Liver (tissue), 9 donors: ENCODE results near the gene PPP2R2B. TPM values are rescaled to one million over a fixed set of nuclear protein-coding genes. Genes with fewer than 3 reads are reported as not detected.

Experiments
- DNase-seq: peaks from one replicate; pipeline ENCODE4 v3.0.0-alpha.2; 2017; ENCODE audit warnings: low spot score
- H3K27ac ChIP-seq, 2 donors: one replicate each; pipeline ENCODE4 v1.7.0; 2013; ENCODE audit warnings: inconsistent platforms in 2 of 2, low read length in 2 of 2, control low read depth in 1 of 2, low read depth in 1 of 2, mild to moderate bottlenecking in 1 of 2
- H3K27me3 ChIP-seq, 4 donors: one replicate each; pipeline versions ENCODE4 v1.6.1 to v1.7.0; 2013; ENCODE audit warnings: low read length in 3 of 4, inconsistent platforms in 1 of 4, mild to moderate bottlenecking in 1 of 4, moderate library complexity in 1 of 4; ENCODE audit not compliant: control insufficient read depth in 4 of 4, insufficient read depth in 4 of 4
- H3K36me3 ChIP-seq, 4 donors: one replicate each; pipeline versions ENCODE4 v1.6.1 to v1.7.0; 2013; ENCODE audit warnings: low read length in 3 of 4, mild to moderate bottlenecking in 3 of 4, low read depth in 1 of 4, moderate library complexity in 1 of 4; ENCODE audit not compliant: control insufficient read depth in 4 of 4, insufficient read depth in 3 of 4
- H3K4me1 ChIP-seq, 4 donors: one replicate each; pipeline versions ENCODE4 v1.6.1 to v1.7.0; 2013; ENCODE audit warnings: low read length in 3 of 4, mild to moderate bottlenecking in 3 of 4, moderate library complexity in 1 of 4; ENCODE audit not compliant: control insufficient read depth in 4 of 4, insufficient read depth in 4 of 4
- H3K4me3 ChIP-seq, 3 donors: one replicate each; pipeline versions ENCODE4 v1.6.1 to v1.7.0; 2013; ENCODE audit warnings: low read length in 3 of 3, control low read depth in 1 of 3, low read depth in 1 of 3, mild to moderate bottlenecking in 1 of 3
- H3K9ac ChIP-seq, 2 donors: one replicate each; pipeline ENCODE4 v1.7.0; 2013; ENCODE audit warnings: low read length in 2 of 2, mild to moderate bottlenecking in 2 of 2, moderate library complexity in 2 of 2, control low read depth in 1 of 2, low read depth in 1 of 2
- H3K9me3 ChIP-seq, 4 donors: one replicate each; pipeline versions ENCODE4 v1.6.1 to v1.7.0; 2013; ENCODE audit warnings: low read length in 3 of 4; ENCODE audit not compliant: control insufficient read depth in 4 of 4
- CTCF ChIP-seq: fragments of 150-350 bp; IDR thresholded peaks from 2 replicates; pipeline ENCODE4 v1.5.1; 2017; ENCODE audit warnings: improper control_type of control experiment, low read depth, low read length; ENCODE audit not compliant: missing input control
- EGR1 ChIP-seq, 2 donors: IDR thresholded peaks; 2 replicates each; pipeline ENCODE4 v1.6.1; 2016 to 2018; ENCODE audit warnings: antibody characterized with exemption in 2 of 2, low read depth in 2 of 2
- FOXA2 ChIP-seq: IDR thresholded peaks from 2 replicates; pipeline ENCODE4 v1.6.1; 2016; ENCODE audit warnings: antibody characterized with exemption
- GABPA ChIP-seq, 2 donors: IDR thresholded peaks in 1 of 2; conservative IDR thresholded peaks in 1 of 2; 2 replicates each; pipeline ENCODE4 v1.6.1; 2016; ENCODE audit warnings: antibody characterized with exemption in 2 of 2, mild to moderate bottlenecking in 1 of 2, moderate library complexity in 1 of 2
- HNF4A ChIP-seq, 2 donors: conservative IDR thresholded peaks; 2 replicates each; pipeline ENCODE4 v1.6.1; 2016; ENCODE audit warnings: antibody characterized with exemption in 2 of 2, mild to moderate bottlenecking in 2 of 2
- JUND ChIP-seq, 2 donors: IDR thresholded peaks; 2 replicates each; pipeline ENCODE4 v1.6.1; 2016; ENCODE audit warnings: antibody characterized with exemption in 2 of 2
- NR2F2 ChIP-seq: IDR thresholded peaks from 2 replicates; pipeline ENCODE4 v1.6.1; 2016; ENCODE audit warnings: antibody characterized with exemption
- RXRA ChIP-seq, 2 donors: IDR thresholded peaks; 2 replicates each; pipeline ENCODE4 v1.6.1; 2017 to 2018; ENCODE audit warnings: antibody characterized with exemption in 2 of 2, mild to moderate bottlenecking in 1 of 2
- TAF1 ChIP-seq: conservative IDR thresholded peaks from 2 replicates; pipeline ENCODE4 v1.6.1; 2016; ENCODE audit warnings: antibody characterized with exemption, mild to moderate bottlenecking
- ZBTB33 ChIP-seq: IDR thresholded peaks from 2 replicates; pipeline ENCODE4 v1.6.1; 2016; ENCODE audit warnings: antibody characterized with exemption
- WGBS: extraction: QIAGEN DNeasy Blood & Tissue Kit; methylation state at CpG from one replicate; pipeline ENCODE4 v1.1.7; 2013; 5-methylcytosine and 5-hydroxymethylcytosine counted together
- polyA plus RNA-seq, 2 donors: library from polyadenylated mRNA; stranded (reverse) in 1 of 2; unstranded in 1 of 2; fragments of 200-250 nt in 1 of 2; fragments of >200 nt in 1 of 2; fragmentation: Nextera tagmentation in 1 of 2; extraction: Ambion mirVana in 1 of 2; gene quantifications; one replicate each; pipeline versions ENCODE4 v1.2.1 to v1.2.3, GENCODE V29; 2013 to 2015
- total RNA-seq, 2 donors: library from RNA; depleted of rRNA; stranded (reverse); fragments of >200 nt; gene quantifications; one replicate each; pipeline ENCODE4 v1.2.3, GENCODE V29; 2014
- TF ChIP-seq, protein P1 (sequence below): IDR thresholded peaks from 2 replicates; pipeline ENCODE4 v1.6.1; 2016; ENCODE audit warnings: antibody characterized with exemption
- TF ChIP-seq, protein P2 (sequence below): IDR thresholded peaks from 2 replicates; pipeline ENCODE4 v1.6.1; 2016; ENCODE audit warnings: antibody characterized with exemption
- TF ChIP-seq, protein P3 (sequence below): IDR thresholded peaks from 2 replicates; pipeline ENCODE4 v1.6.1; 2016; ENCODE audit warnings: antibody characterized with exemption, mild to moderate bottlenecking
- donor health status: healthy.
- donor health status: healthy.
- donor health status: healthy.
- donor health status: healthy.
- donor health status: healthy.

The PPP2R2B gene
- total and polyA plus RNA-seq, 4 donors: 0.15 to 6.3 (median 0.40) TPM

GRCh38 chr5:146592352-146592751, 286.2 kb downstream of the PPP2R2B start:
- no peaks in the 10 kb centered on the region for H3K4me1 ChIP-seq
- no peak for DNase-seq
- no peak overlapping the region for H3K4me3 ChIP-seq
- no peak overlapping the region for H3K9ac ChIP-seq
- no peak for TF ChIP-seq HNF4A (conservative IDR thresholded peaks at IDR 0.05)
- TF ChIP-seq NR2F2: no peak
- TF ChIP-seq, protein P1, sequence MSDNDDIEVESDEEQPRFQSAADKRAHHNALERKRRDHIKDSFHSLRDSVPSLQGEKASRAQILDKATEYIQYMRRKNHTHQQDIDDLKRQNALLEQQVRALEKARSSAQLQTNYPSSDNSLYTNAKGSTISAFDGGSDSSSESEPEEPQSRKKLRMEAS: no peak
- no peak for TF ChIP-seq CTCF
- TF ChIP-seq TAF1: no peak
- no peak for TF ChIP-seq GABPA (IDR thresholded peaks at IDR 0.05 in 1 of 2, conservative IDR thresholded peaks at IDR 0.05 in 1 of 2)
- H3K36me3 ChIP-seq: no peaks in the 10 kb centered on the region
- H3K27ac ChIP-seq: no peak overlapping the region
- H3K27me3 ChIP-seq: peaks cover 0 to 3% (median 0%) of the 10 kb centered on the region in 4 donors
- H3K9me3 ChIP-seq: no peaks in the 10 kb centered on the region
- WGBS: 85% methylated on average over 2 of the region's 2 CpGs

DNA sequence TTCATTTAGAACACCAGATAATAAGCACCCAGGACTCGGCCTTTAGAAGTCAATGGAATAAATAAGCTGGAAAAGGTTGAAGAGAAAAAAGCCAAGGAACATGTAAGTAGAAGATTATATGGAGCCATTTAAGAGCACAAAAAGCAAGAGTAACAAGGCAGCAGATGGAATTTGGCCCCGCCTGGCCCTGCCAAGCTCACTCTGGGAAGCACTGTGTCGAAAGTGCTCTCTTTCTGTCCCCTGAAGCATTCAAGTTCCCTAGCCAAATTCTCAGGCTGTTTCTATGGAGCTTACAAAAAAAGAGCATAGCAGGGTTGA, 289.6 kb downstream of the PPP2R2B start:
- no peaks in the 10 kb centered on the region for H3K9me3 ChIP-seq
- no peak overlapping the region for H3K27ac ChIP-seq
- no peaks in the 10 kb centered on the region for H3K4me1 ChIP-seq
- no peak for DNase-seq
- TF ChIP-seq, protein P2, sequence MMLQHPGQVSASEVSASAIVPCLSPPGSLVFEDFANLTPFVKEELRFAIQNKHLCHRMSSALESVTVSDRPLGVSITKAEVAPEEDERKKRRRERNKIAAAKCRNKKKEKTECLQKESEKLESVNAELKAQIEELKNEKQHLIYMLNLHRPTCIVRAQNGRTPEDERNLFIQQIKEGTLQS: no peak
- TF ChIP-seq EGR1 (IDR thresholded peaks at IDR 0.05; ENCODE audit: low read depth in 2 of 2) (no peak), NR2F2 (no peak), JUND (IDR thresholded peaks at IDR 0.05) (no peak), ZBTB33 (no peak), RXRA (IDR thresholded peaks at IDR 0.05) (no peak), FOXA2 (no peak)
- TF ChIP-seq, protein P3, sequence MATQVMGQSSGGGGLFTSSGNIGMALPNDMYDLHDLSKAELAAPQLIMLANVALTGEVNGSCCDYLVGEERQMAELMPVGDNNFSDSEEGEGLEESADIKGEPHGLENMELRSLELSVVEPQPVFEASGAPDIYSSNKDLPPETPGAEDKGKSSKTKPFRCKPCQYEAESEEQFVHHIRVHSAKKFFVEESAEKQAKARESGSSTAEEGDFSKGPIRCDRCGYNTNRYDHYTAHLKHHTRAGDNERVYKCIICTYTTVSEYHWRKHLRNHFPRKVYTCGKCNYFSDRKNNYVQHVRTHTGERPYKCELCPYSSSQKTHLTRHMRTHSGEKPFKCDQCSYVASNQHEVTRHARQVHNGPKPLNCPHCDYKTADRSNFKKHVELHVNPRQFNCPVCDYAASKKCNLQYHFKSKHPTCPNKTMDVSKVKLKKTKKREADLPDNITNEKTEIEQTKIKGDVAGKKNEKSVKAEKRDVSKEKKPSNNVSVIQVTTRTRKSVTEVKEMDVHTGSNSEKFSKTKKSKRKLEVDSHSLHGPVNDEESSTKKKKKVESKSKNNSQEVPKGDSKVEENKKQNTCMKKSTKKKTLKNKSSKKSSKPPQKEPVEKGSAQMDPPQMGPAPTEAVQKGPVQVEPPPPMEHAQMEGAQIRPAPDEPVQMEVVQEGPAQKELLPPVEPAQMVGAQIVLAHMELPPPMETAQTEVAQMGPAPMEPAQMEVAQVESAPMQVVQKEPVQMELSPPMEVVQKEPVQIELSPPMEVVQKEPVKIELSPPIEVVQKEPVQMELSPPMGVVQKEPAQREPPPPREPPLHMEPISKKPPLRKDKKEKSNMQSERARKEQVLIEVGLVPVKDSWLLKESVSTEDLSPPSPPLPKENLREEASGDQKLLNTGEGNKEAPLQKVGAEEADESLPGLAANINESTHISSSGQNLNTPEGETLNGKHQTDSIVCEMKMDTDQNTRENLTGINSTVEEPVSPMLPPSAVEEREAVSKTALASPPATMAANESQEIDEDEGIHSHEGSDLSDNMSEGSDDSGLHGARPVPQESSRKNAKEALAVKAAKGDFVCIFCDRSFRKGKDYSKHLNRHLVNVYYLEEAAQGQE: no peak
- H3K27me3 ChIP-seq: no peaks in the 10 kb centered on the region
- no peak overlapping the region for H3K4me3 ChIP-seq
- WGBS: 87% methylated on average over 3 of the region's 3 CpGs
- H3K9ac ChIP-seq: no peak overlapping the region
- H3K36me3 ChIP-seq: no peaks in the 10 kb centered on the region
